GM18499 (cell line): ENCODE results near the gene PGA4.
"Not testable (repeated sequence)": the region's sequence is repeated elsewhere in the genome, so short reads cannot be mapped to it uniquely, and the experiment has no call there.

ENCODE experiments used
- ATAC-seq: cut with Tn5 transposase; IDR thresholded peaks from one replicate; pipeline ENCODE4 v1.9.1; 2021; ENCODE audit warnings: moderate number of reproducible peaks; ENCODE audit not compliant: insufficient read depth, unreplicated experiment

PGA4 gene

GRCh38 chr11:61222047-61222446 is at the start of gene PGA4:
Gene PGA4 (plus strand): TSS chr11:61222347. CDS start chr11:61222401, 54 bp downstream.
- ATAC-seq = not testable (repeated sequence)

- no peak for ATAC-seq
Measured at GRCh38 chr11:61172356-61172755, 49.8 kb upstream of the PGA4 start.

- no peak for ATAC-seq
Measured at GRCh38 chr11:61172888-61173287, 49.3 kb upstream of the PGA4 start.

- no peak for ATAC-seq
Measured at GRCh38 chr11:61173456-61173855, 48.7 kb upstream of the PGA4 start.

- no peak for ATAC-seq
Measured at GRCh38 chr11:61174273-61174672, 47.9 kb upstream of the PGA4 start.

GRCh38 chr11:61174949-61175348 is 47.2 kb upstream of the PGA4 start:
- ATAC-seq = no peak

GRCh38 chr11:61176446-61176845 is 45.7 kb upstream of the PGA4 start:
- ATAC-seq = no peak

- ATAC-seq = not testable (repeated sequence)
Measured at GRCh38 chr11:61180205-61180604, 41.9 kb upstream of the PGA4 start.

GRCh38 chr11:61181489-61181888 is 40.7 kb upstream of the PGA4 start:
- ATAC-seq = no peak

- ATAC-seq = no peak
Measured at GRCh38 chr11:61183645-61184044, 38.5 kb upstream of the PGA4 start.

GRCh38 chr11:61186504-61186903 is 35.6 kb upstream of the PGA4 start:
- ATAC-seq = no peak

- no peak for ATAC-seq
Measured at GRCh38 chr11:61187505-61188130, 34.5 kb upstream of the PGA4 start.

GRCh38 chr11:61189933-61190332 is 32.2 kb upstream of the PGA4 start:
- no peak for ATAC-seq

- ATAC-seq = no peak
Measured at GRCh38 chr11:61193596-61193995, 28.6 kb upstream of the PGA4 start.

- no peak for ATAC-seq
Measured at GRCh38 chr11:61194169-61194671, 27.9 kb upstream of the PGA4 start.

GRCh38 chr11:61194981-61195695 is 27.0 kb upstream of the PGA4 start:
- ATAC-seq = no peak

GRCh38 chr11:61195719-61196118 is 26.4 kb upstream of the PGA4 start:
- ATAC-seq = no peak

- ATAC-seq = no peak
Measured at GRCh38 chr11:61198361-61198760, 23.8 kb upstream of the PGA4 start.

- no peak for ATAC-seq
Measured at GRCh38 chr11:61198948-61199523, 23.1 kb upstream of the PGA4 start.

- ATAC-seq = no peak
Measured at GRCh38 chr11:61201476-61201875, 20.7 kb upstream of the PGA4 start.

GRCh38 chr11:61202950-61203746 is 19.0 kb upstream of the PGA4 start, which contains the start of gene PGA3:
Gene PGA3 (plus strand): TSS chr11:61203515. CDS start chr11:61203565, 50 bp downstream.
- not testable (repeated sequence) for ATAC-seq
